Pons (tissue), 1 donor: ENCODE measurements around the gene ADD2.

ENCODE experiments used
- DNase-seq: peaks from one replicate; pipeline ENCODE4 v3.0.0-alpha.2; 2016; ENCODE audit warnings: low spot score

The ADD2 gene

GRCh38 chr2:70720124-70720523 is 47.9 kb downstream of the ADD2 start:
- no peak for DNase-seq

GRCh38 chr2:70719231-70719630 is 48.8 kb downstream of the ADD2 start:
- no peak for DNase-seq

- DNase-seq, result no peak
Measured at GRCh38 chr2:70718736-70719135, 49.3 kb downstream of the ADD2 start.

- DNase-seq, result no peak
Measured at GRCh38 chr2:70718241-70718640, 49.8 kb downstream of the ADD2 start.

GRCh38 chr2:70717431-70718038 is 50.5 kb downstream of the ADD2 start:
- DNase-seq, result no peak

- no peak for DNase-seq
Measured at GRCh38 chr2:70716951-70717350, 51.0 kb downstream of the ADD2 start.

- DNase-seq, result no peak
Measured at GRCh38 chr2:70716131-70716743, 51.8 kb downstream of the ADD2 start.

- DNase-seq, result no peak
Measured at GRCh38 chr2:70715071-70715985, 52.7 kb downstream of the ADD2 start.

- DNase-seq, result no peak
Measured at GRCh38 chr2:70714141-70714905, 53.7 kb downstream of the ADD2 start.

- DNase-seq, result no peak
Measured at GRCh38 chr2:70712916-70713315, 55.1 kb downstream of the ADD2 start.

GRCh38 chr2:70711191-70711590 is 56.8 kb downstream of the ADD2 start:
- DNase-seq, result no peak

GRCh38 chr2:70710038-70710690 is 57.8 kb downstream of the ADD2 start:
- no peak for DNase-seq

GRCh38 chr2:70709275-70710037 is 58.5 kb downstream of the ADD2 start:
- no peak for DNase-seq

- no peak for DNase-seq
Measured at GRCh38 chr2:70708376-70709199, 59.4 kb downstream of the ADD2 start.

- DNase-seq, result no peak
Measured at GRCh38 chr2:70707706-70708105, 60.3 kb downstream of the ADD2 start.

GRCh38 chr2:70706026-70706795 is 61.8 kb downstream of the ADD2 start:
- DNase-seq, result no peak

GRCh38 chr2:70705160-70705850 is 62.7 kb downstream of the ADD2 start:
- no peak for DNase-seq

- no peak for DNase-seq
Measured at GRCh38 chr2:70703900-70704549, 64.0 kb downstream of the ADD2 start.
